ENCODE results near the gene C7.

The C7 gene

DNA sequence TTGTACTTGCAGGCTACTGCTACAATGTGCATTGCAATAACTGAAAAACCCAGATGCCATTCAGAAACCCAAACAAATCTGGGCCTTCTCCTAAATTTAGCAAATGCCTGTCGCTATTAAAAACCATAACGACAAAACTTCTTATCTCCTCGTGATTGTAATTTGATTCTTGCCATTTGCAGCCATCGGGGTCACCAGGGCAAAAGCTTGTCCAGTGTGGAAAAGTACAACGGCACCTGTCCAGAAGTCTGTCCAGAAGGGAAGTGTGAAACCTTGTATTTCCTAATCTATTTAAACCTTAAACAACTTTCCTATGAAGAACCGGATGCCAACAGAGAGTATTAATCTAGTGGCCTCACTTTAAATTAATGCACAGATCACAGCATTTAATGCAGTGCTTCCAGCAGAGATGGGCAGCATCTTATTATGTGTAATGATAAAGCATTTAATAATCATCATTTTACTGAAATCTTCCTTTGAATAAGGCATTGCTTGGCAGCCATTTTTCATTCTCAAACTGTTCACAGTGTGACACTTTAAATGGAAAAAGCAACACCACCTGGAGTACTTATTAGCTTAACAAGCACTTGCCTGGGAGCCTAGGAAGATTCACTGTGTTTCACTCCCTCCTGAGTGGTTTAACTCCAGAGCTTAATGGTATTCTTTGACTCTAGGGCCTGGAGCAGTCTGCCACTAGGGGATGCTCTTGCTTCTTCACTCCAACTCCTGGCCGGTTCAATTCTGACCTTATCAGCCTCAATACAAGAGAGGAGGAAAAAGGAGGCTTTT lies 4.9 kb upstream of the C7 start:
- CTCF ChIA-PET = interaction anchor here (0.7 to 1.2 kb wide), 10 partner anchors 8 to 1188 kb away, joined by 3 to 4 read pairs (median 3); no protein-coding TSS in a partner anchor
- Mint-ChIP-seq H3K9me3 (peaks cover 2% of the 10 kb centered on the region), H3K27me3 (peaks cover 16% of the 10 kb centered on the region)

GRCh38 chr5:40904994-40905306 lies 4.3 kb upstream of the C7 start:
- Mint-ChIP-seq H3K27ac (no peak overlapping the region), H3K4me3 (no peak overlapping the region), H3K36me3 (no peaks in the 10 kb centered on the region), H3K4me1 (no peaks in the 10 kb centered on the region), H3K27me3 (peaks cover 16% of the 10 kb centered on the region), H3K9me3 (no peaks in the 10 kb centered on the region)
- no peak for DNase-seq
- CTCF ChIA-PET = interaction anchor here (0.8 to 1.2 kb wide), 9 partner anchors 9 to 1189 kb away, joined by 3 to 4 read pairs (median 3); no protein-coding TSS in a partner anchor

More for the DNA sequence above, 4.9 kb upstream of the C7 start:
- Mint-ChIP-seq H3K36me3 (no peaks in the 10 kb centered on the region), H3K4me1 (no peaks in the 10 kb centered on the region), H3K27ac (no peak overlapping the region), H3K4me3 (no peak overlapping the region)
- DNase-seq = peak; percentile 46

GRCh38 chr5:40906351-40906751 lies 2.9 kb upstream of the C7 start:
- Mint-ChIP-seq H3K27me3 (peaks cover 19% of the 10 kb centered on the region), H3K4me3 (no peak overlapping the region), H3K36me3 (no peaks in the 10 kb centered on the region), H3K9me3 (no peaks in the 10 kb centered on the region), H3K4me1 (no peaks in the 10 kb centered on the region), H3K27ac (no peak overlapping the region)
- no peak for DNase-seq
- CTCF ChIA-PET = no interaction called here

DNA sequence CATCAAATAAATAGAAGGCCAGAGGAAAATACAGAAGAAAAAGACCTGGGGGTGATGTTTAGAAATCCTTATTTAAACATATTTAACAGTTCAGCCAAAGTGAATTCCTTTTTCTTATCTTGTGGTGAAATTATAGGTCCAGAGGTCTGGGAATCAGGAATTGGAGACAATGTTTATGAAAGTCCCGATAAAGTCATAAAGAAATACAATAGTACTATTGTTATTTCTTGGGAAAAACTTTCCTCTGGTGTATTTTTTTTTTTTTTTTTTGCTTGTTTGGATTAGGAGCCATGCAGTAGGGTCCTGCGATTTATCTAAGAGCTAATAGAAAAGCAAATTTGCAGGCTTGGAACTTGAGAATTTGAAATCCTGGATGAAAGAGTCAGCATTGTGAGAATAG lies 426 bp downstream of the C7 start:
- Mint-ChIP-seq H3K4me1 (no peaks in the 10 kb centered on the region), H3K27ac (no peak overlapping the region), H3K4me3 (no peak overlapping the region), H3K9me3 (no peaks in the 10 kb centered on the region), H3K27me3 (peaks cover 19% of the 10 kb centered on the region), H3K36me3 (no peaks in the 10 kb centered on the region)
- CTCF ChIA-PET = no interaction called here
- DNase-seq = no peak

DNA sequence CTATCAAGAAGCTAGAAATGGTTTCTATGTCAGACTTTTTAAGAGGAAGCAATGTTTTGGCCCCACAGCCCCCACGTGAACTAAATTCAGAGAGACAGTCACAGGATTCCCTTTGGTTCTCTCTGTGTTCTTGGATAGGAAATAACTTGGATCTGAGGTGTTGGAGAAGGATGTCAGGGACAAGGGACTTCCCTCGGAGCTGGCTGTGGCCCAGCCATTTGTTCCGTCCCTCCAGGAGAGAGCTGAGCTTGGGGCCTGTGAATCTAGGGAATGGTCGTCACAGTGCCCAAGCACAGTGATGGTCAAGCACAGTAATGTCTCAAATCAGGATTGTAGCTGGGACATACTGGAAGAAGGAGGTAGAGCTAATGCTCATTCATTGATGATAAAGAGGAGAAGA lies 2.0 kb downstream of the C7 start:
- H3K27ac Mint-ChIP-seq = no peak overlapping the region
- no peak overlapping the region for H3K4me3 Mint-ChIP-seq
- H3K36me3 Mint-ChIP-seq = no peaks in the 10 kb centered on the region
- no peaks in the 10 kb centered on the region for H3K4me1 Mint-ChIP-seq
- no peaks in the 10 kb centered on the region for H3K9me3 Mint-ChIP-seq
- no peak for DNase-seq
- H3K27me3 Mint-ChIP-seq = peaks cover 4% of the 10 kb centered on the region
- CTCF ChIA-PET = no interaction called here

- Mint-ChIP-seq H3K4me3 (no peak overlapping the region), H3K4me1 (no peaks in the 10 kb centered on the region), H3K36me3 (no peaks in the 10 kb centered on the region), H3K9me3 (no peaks in the 10 kb centered on the region), H3K27ac (no peak overlapping the region), H3K27me3 (peaks cover 4% of the 10 kb centered on the region)
- CTCF ChIA-PET = no interaction called here
- no peak for DNase-seq
Observed at GRCh38 chr5:40914835-40915234, 5.5 kb downstream of the C7 start.

DNA sequence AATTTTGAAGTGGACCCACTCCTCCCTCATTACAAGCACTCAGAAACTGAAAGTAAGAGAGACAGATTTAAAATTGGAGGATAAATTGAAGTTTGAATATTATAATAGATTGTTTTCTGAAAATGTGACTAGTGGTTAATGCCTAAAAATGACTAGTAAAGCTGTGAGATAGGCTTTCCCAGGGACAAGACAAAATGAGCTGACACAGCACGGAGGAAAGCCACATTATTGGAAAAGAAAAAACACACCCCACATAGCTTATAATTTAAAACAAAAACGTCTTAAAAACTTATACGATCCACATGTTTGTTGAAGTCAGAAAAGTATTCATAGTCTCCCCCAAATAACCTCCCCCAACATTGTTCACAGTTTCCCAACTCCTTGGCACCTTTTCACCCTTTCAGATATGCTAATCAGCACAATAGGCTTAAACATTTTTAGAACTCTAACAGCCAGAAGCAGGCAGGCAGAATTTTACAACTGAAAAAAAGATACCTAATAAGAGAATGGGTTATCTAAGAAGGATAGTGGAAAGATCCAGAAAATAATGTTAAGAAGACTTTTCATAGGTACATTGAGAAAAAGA lies 6.1 kb downstream of the C7 start:
- H3K9me3 Mint-ChIP-seq = no peaks in the 10 kb centered on the region
- no peaks in the 10 kb centered on the region for H3K4me1 Mint-ChIP-seq
- CTCF ChIA-PET = interaction anchor here (1.4 kb wide), 1 partner anchor 11 kb away, joined by 3 read pairs; no protein-coding TSS in a partner anchor
- H3K36me3 Mint-ChIP-seq = no peaks in the 10 kb centered on the region
- no peak overlapping the region for H3K4me3 Mint-ChIP-seq
- H3K27me3 Mint-ChIP-seq = peaks cover 4% of the 10 kb centered on the region
- DNase-seq = no peak
- no peak overlapping the region for H3K27ac Mint-ChIP-seq

DNA sequence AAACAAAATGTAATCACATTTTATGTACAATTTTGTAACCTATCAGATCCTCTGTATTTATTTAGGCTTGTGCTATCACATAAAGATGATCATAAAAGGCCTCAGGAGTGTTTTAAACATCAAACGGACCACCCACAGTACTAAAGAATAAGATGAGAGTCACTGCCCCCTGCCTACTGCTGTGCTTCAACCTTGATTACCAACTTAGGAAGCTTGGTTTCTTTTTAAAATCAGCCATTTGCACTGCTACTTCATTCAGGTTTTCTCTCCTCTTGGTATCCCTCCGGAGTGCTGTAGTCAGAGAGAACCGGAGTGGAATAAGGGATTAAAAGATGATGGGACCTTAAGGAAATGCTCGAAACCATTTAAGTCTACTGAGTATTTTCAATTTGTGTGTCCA lies 6.9 kb downstream of the C7 start:
- H3K36me3 Mint-ChIP-seq = no peaks in the 10 kb centered on the region
- H3K9me3 Mint-ChIP-seq = no peaks in the 10 kb centered on the region
- no peak overlapping the region for H3K4me3 Mint-ChIP-seq
- no peak overlapping the region for H3K27ac Mint-ChIP-seq
- CTCF ChIA-PET = interaction anchor here (1.4 kb wide), 1 partner anchor 11 kb away, joined by 3 read pairs; no protein-coding TSS in a partner anchor
- H3K4me1 Mint-ChIP-seq = no peaks in the 10 kb centered on the region
- peaks cover 2% of the 10 kb centered on the region for H3K27me3 Mint-ChIP-seq
- DNase-seq = no peak

- DNase-seq = no peak
- H3K4me3 Mint-ChIP-seq = no peak overlapping the region
- H3K9me3 Mint-ChIP-seq = peaks cover 7% of the 10 kb centered on the region
- peaks cover 7% of the 10 kb centered on the region for H3K27me3 Mint-ChIP-seq
- no peaks in the 10 kb centered on the region for H3K36me3 Mint-ChIP-seq
- CTCF ChIA-PET = no interaction called here
- H3K4me1 Mint-ChIP-seq = no peaks in the 10 kb centered on the region
- H3K27ac Mint-ChIP-seq = no peak overlapping the region
Observed at GRCh38 chr5:40928886-40929448, 19.7 kb downstream of the C7 start.

DNA sequence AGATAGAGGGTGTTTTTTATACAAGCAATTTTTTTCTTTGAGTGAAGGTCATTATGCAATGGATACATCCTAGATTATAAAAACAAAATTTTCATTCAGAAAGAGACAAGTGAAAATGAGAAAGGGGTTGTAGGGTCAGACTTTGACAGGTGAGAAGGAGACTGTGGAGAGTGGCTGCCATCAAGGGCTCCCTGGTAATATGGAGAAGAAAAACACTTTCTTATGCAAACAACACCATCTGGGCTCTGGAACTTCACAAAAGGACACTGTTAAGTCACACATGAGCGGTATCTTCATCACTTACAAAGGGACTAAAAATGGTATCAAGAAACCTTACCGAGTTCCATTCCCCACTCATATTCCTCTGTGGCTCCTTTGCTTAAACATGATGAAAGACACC lies 23.5 kb downstream of the C7 start:
- Mint-ChIP-seq H3K27me3 (no peaks in the 10 kb centered on the region), H3K4me1 (no peaks in the 10 kb centered on the region), H3K9me3 (no peaks in the 10 kb centered on the region), H3K4me3 (no peak overlapping the region), H3K27ac (no peak overlapping the region), H3K36me3 (no peaks in the 10 kb centered on the region)
- DNase-seq = no peak
- CTCF ChIA-PET = no interaction called here

DNA sequence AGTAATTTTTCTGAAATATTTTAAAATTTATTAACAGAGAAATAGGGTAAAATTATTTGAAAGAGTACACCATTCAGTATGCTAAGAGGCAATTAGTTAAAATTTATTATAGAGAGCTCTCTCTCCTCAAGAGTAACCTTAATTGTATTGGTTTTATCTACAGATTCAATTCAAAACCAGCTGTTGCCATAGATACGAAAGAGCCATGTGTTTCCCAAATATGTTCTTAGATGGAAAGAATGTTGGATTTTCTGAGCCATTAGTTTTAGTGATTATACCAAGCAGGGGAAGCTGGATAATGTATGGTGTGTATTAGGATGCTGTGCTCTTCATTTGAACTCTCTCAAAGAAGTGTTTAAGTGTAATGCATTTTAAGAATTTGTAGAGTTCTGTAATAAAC lies 27.8 kb downstream of the C7 start:
- no peak for DNase-seq
- Mint-ChIP-seq H3K27me3 (no peaks in the 10 kb centered on the region), H3K9me3 (no peaks in the 10 kb centered on the region), H3K4me3 (no peak overlapping the region), H3K36me3 (no peaks in the 10 kb centered on the region), H3K4me1 (no peaks in the 10 kb centered on the region), H3K27ac (no peak overlapping the region)
- CTCF ChIA-PET = no interaction called here

GRCh38 chr5:40939753-40940152 lies 30.5 kb downstream of the C7 start:
- Mint-ChIP-seq H3K4me1 (no peaks in the 10 kb centered on the region), H3K9me3 (no peaks in the 10 kb centered on the region), H3K4me3 (no peak overlapping the region), H3K36me3 (no peaks in the 10 kb centered on the region), H3K27me3 (no peaks in the 10 kb centered on the region), H3K27ac (no peak overlapping the region)
- CTCF ChIA-PET = no interaction called here
- no peak for DNase-seq

GRCh38 chr5:40945111-40945510 lies 35.8 kb downstream of the C7 start:
- Mint-ChIP-seq H3K9me3 (no peaks in the 10 kb centered on the region), H3K27ac (no peak overlapping the region), H3K4me3 (no peak overlapping the region), H3K27me3 (peaks cover 8% of the 10 kb centered on the region), H3K4me1 (no peaks in the 10 kb centered on the region), H3K36me3 (no peaks in the 10 kb centered on the region)
- DNase-seq = no peak
- CTCF ChIA-PET = no interaction called here

GRCh38 chr5:40955313-40955712 lies 46.0 kb downstream of the C7 start:
- CTCF ChIA-PET = no interaction called here

GRCh38 chr5:40957048-40957447 lies 47.8 kb downstream of the C7 start:
- CTCF ChIA-PET = no interaction called here
- no peaks in the 10 kb centered on the region for H3K9me3 Mint-ChIP-seq
- H3K4me3 Mint-ChIP-seq = no peak overlapping the region
- no peak for DNase-seq
- no peaks in the 10 kb centered on the region for H3K4me1 Mint-ChIP-seq
- no peaks in the 10 kb centered on the region for H3K27me3 Mint-ChIP-seq
- H3K36me3 Mint-ChIP-seq = no peaks in the 10 kb centered on the region
- H3K27ac Mint-ChIP-seq = no peak overlapping the region

More at GRCh38 chr5:40955313-40955712, 46.0 kb downstream of the C7 start:
- H3K9me3 Mint-ChIP-seq = no peaks in the 10 kb centered on the region
- H3K4me3 Mint-ChIP-seq = no peak overlapping the region
- H3K27ac Mint-ChIP-seq = no peak overlapping the region
- H3K27me3 Mint-ChIP-seq = no peaks in the 10 kb centered on the region
- H3K4me1 Mint-ChIP-seq = no peaks in the 10 kb centered on the region
- DNase-seq = no peak
- no peaks in the 10 kb centered on the region for H3K36me3 Mint-ChIP-seq
